GM23338 (cell line): ENCODE results near the gene HAT1. TPM values are rescaled to one million over a fixed set of nuclear protein-coding genes. Genes with fewer than 3 reads are reported as not detected.

Experiments used
- ATAC-seq: fragments of 200-7000 bp; cut with Tn5 transposase; 3 replicates; pipeline ENCODE4 v1.9.1; 2020
- DNase-seq: peaks from one replicate; pipeline ENCODE4 v3.0.0-alpha.2; 2015; ENCODE audit warnings: low spot score
- H2AFZ ChIP-seq: fragments of 200-600 bp; sonication (generic); 2 replicates; pipeline ENCODE4 v1.8.0; 2016; ENCODE audit warnings: antibody characterized with exemption, mild to moderate bottlenecking, moderate library complexity
- H3F3A ChIP-seq: fragments of 200-600 bp; sonication (generic); replicated peaks from 2 replicates; pipeline ENCODE4 v1.8.0; 2017; ENCODE audit warnings: antibody characterized with exemption, mixed run types, low read depth
- H3K27ac ChIP-seq: fragments of 200-600 bp; sonication (generic); 2 replicates; pipeline ENCODE4 v1.6.1; 2016; ENCODE audit warnings: low read depth
- H3K27me3 ChIP-seq: fragments of 200-600 bp; sonication (generic); 2 replicates; pipeline ENCODE4 v1.8.0; 2016; ENCODE audit warnings: mild to moderate bottlenecking, mixed run types, moderate library complexity; ENCODE audit not compliant: insufficient read depth
- H3K36me3 ChIP-seq: fragments of 200-600 bp; sonication (generic); 2 replicates; pipeline ENCODE4 v1.8.0; 2016; ENCODE audit warnings: mild to moderate bottlenecking; ENCODE audit not compliant: insufficient read depth
- H3K4me1 ChIP-seq: fragments of 200-600 bp; sonication (generic); 2 replicates; pipeline ENCODE4 v1.8.0; 2016; ENCODE audit warnings: mild to moderate bottlenecking, moderate library complexity; ENCODE audit not compliant: insufficient read depth
- H3K4me2 ChIP-seq: fragments of 200-600 bp; sonication (generic); 2 replicates; pipeline ENCODE4 v1.7.1; 2017; ENCODE audit warnings: mixed run types
- H3K4me3 ChIP-seq: fragments of 200-600 bp; sonication (generic); 2 replicates; pipeline ENCODE4 v1.6.1; 2016; ENCODE audit warnings: mixed run types
- H3K79me2 ChIP-seq: fragments of 200-600 bp; sonication (generic); replicated peaks from 2 replicates; pipeline ENCODE4 v1.8.0; 2017; ENCODE audit warnings: mild to moderate bottlenecking; ENCODE audit not compliant: insufficient read depth
- H3K9me2 ChIP-seq: fragments of 200-600 bp; sonication (generic); 2 replicates; pipeline ENCODE4 v1.8.0; 2017; ENCODE audit not compliant: insufficient read depth
- H4K20me1 ChIP-seq: fragments of 200-600 bp; sonication (generic); replicated peaks from 2 replicates; pipeline ENCODE4 v1.8.0; 2017; ENCODE audit warnings: mild to moderate bottlenecking; ENCODE audit not compliant: insufficient read depth
- H3K27ac Mint-ChIP-seq: 2 replicates; pipeline ENCODE4 v1.8.0; 2020; ENCODE audit warnings: inconsistent platforms, mild to moderate bottlenecking, moderate library complexity, mixed read lengths
- H3K27me3 Mint-ChIP-seq: 3 replicates; pipeline ENCODE4 v1.8.0; 2022; ENCODE audit warnings: low read depth, mild to moderate bottlenecking, moderate library complexity, mixed read lengths, inconsistent platforms; ENCODE audit not compliant: insufficient read depth, poor library complexity
- H3K36me3 Mint-ChIP-seq: 3 replicates; pipeline ENCODE4 v1.8.0; 2021; ENCODE audit warnings: low read depth, mild to moderate bottlenecking, inconsistent platforms, moderate library complexity, mixed read lengths
- H3K4me1 Mint-ChIP-seq: 3 replicates; pipeline ENCODE4 v1.8.0; 2020; ENCODE audit warnings: mild to moderate bottlenecking, inconsistent platforms, mixed read lengths
- H3K4me3 Mint-ChIP-seq: 3 replicates; pipeline ENCODE4 v1.8.0; 2021; ENCODE audit warnings: moderate library complexity, mild to moderate bottlenecking, inconsistent platforms, mixed read lengths
- H3K9me3 Mint-ChIP-seq: 3 replicates; pipeline ENCODE4 v1.8.0; 2020; ENCODE audit warnings: moderate library complexity, mild to moderate bottlenecking, inconsistent platforms, mixed read lengths
- CREB1 ChIP-seq: fragments of 250-450 bp; sonication (Bioruptor Pico); IDR thresholded peaks from 2 replicates; pipeline ENCODE4 v1.5.0; 2020; ENCODE audit warnings: low read depth, mild to moderate bottlenecking, moderate library complexity
- EZH2 ChIP-seq: fragments of 200-600 bp; sonication (generic); IDR thresholded peaks from one replicate; pipeline ENCODE4 v1.8.0; 2017; ENCODE audit warnings: antibody characterized with exemption, mild to moderate bottlenecking, low read depth; ENCODE audit not compliant: unreplicated experiment
- EZH2phosphoT487 ChIP-seq: fragments of 200-600 bp; sonication (generic); IDR thresholded peaks from one replicate; pipeline ENCODE4 v1.8.1; 2018; ENCODE audit warnings: antibody characterized with exemption; ENCODE audit not compliant: unreplicated experiment
- JUNB ChIP-seq: IDR thresholded peaks from one replicate; pipeline ENCODE4 v1.6.1; 2016; ENCODE audit warnings: antibody characterized with exemption; ENCODE audit not compliant: unreplicated experiment
- NANOG ChIP-seq: IDR thresholded peaks from 2 replicates; pipeline ENCODE4 v1.6.1; 2016; ENCODE audit warnings: antibody characterized with exemption, borderline replicate concordance
- STAT1 ChIP-seq: IDR thresholded peaks from one replicate; pipeline ENCODE4 v1.6.1; 2016; ENCODE audit warnings: antibody characterized with exemption; ENCODE audit not compliant: unreplicated experiment
- ZNF114 ChIP-seq: fragments of 250-450 bp; sonication (Bioruptor Pico); IDR thresholded peaks from 2 replicates; pipeline ENCODE4 v1.5.0; 2020; ENCODE audit warnings: mild to moderate bottlenecking, moderate library complexity
- ZNF331 ChIP-seq: fragments of 250-450 bp; sonication (Bioruptor Pico); IDR thresholded peaks from 2 replicates; pipeline ENCODE4 v1.5.0; 2020; ENCODE audit warnings: low read depth, mild to moderate bottlenecking, moderate library complexity
- polyA plus RNA-seq: library from polyadenylated mRNA; unstranded; fragments of >200 nt; fragmentation: Nextera tagmentation; extraction: Ambion mirVana; gene quantifications from 2 replicates; pipeline ENCODE4 v1.2.1, GENCODE V29; 2016
- total RNA-seq: library from RNA; depleted of rRNA; stranded (reverse); fragments of >200 nt; shearing (Covaris generic); gene quantifications from 2 replicates; pipeline ENCODE4 v1.2.3, GENCODE V29; 2014
- TF ChIP-seq, protein P1 (sequence below): fragments of 250-450 bp; sonication (Bioruptor Pico); IDR thresholded peaks from 2 replicates; pipeline ENCODE4 v1.5.0; 2020; ENCODE audit warnings: mild to moderate bottlenecking, moderate library complexity
- TF ChIP-seq, protein P2 (sequence below): IDR thresholded peaks from one replicate; pipeline ENCODE4 v1.6.1; 2018; ENCODE audit warnings: antibody characterized with exemption; ENCODE audit not compliant: unreplicated experiment
- TF ChIP-seq, protein P3 (sequence below), 2 experiments: fragments of 200-600 bp in 1 of 2; sonication (generic) in 1 of 2; conservative IDR thresholded peaks; 2 replicates each; pipeline versions ENCODE4 v1.5.1 to v1.6.1; 2016 to 2017; ENCODE audit warnings: antibody characterized with exemption in 2 of 2, low read depth in 2 of 2, mild to moderate bottlenecking in 2 of 2, moderate library complexity in 1 of 2
- TF ChIP-seq, protein P4 (sequence below): IDR thresholded peaks from 2 replicates; pipeline ENCODE4 v1.6.1; 2016; ENCODE audit warnings: antibody characterized with exemption

Gene HAT1
- total and polyA plus RNA-seq, 2 experiments from 2014 or later: 67.2 to 67.5 TPM

DNA sequence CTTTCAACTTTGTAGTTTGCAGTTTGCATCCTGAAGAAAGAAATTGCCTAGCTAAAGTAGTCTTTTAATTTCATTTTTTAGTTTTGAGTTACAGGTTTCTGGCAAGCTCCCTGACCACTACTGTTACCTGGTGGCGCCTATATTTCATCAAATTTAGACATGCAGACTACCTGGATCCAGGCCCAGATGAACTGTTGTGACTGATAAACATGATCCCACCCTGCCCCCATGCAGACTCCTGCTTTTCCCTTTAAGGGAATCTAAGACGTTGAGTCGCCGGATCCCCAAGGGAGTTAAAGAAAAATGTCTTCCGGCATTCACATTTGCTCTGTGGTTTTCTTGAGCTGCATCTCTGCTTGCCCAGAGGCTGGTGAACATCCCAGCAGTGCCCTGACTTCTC, 99.7 kb downstream of the HAT1 start (continued):
- TF ChIP-seq, protein P1, sequence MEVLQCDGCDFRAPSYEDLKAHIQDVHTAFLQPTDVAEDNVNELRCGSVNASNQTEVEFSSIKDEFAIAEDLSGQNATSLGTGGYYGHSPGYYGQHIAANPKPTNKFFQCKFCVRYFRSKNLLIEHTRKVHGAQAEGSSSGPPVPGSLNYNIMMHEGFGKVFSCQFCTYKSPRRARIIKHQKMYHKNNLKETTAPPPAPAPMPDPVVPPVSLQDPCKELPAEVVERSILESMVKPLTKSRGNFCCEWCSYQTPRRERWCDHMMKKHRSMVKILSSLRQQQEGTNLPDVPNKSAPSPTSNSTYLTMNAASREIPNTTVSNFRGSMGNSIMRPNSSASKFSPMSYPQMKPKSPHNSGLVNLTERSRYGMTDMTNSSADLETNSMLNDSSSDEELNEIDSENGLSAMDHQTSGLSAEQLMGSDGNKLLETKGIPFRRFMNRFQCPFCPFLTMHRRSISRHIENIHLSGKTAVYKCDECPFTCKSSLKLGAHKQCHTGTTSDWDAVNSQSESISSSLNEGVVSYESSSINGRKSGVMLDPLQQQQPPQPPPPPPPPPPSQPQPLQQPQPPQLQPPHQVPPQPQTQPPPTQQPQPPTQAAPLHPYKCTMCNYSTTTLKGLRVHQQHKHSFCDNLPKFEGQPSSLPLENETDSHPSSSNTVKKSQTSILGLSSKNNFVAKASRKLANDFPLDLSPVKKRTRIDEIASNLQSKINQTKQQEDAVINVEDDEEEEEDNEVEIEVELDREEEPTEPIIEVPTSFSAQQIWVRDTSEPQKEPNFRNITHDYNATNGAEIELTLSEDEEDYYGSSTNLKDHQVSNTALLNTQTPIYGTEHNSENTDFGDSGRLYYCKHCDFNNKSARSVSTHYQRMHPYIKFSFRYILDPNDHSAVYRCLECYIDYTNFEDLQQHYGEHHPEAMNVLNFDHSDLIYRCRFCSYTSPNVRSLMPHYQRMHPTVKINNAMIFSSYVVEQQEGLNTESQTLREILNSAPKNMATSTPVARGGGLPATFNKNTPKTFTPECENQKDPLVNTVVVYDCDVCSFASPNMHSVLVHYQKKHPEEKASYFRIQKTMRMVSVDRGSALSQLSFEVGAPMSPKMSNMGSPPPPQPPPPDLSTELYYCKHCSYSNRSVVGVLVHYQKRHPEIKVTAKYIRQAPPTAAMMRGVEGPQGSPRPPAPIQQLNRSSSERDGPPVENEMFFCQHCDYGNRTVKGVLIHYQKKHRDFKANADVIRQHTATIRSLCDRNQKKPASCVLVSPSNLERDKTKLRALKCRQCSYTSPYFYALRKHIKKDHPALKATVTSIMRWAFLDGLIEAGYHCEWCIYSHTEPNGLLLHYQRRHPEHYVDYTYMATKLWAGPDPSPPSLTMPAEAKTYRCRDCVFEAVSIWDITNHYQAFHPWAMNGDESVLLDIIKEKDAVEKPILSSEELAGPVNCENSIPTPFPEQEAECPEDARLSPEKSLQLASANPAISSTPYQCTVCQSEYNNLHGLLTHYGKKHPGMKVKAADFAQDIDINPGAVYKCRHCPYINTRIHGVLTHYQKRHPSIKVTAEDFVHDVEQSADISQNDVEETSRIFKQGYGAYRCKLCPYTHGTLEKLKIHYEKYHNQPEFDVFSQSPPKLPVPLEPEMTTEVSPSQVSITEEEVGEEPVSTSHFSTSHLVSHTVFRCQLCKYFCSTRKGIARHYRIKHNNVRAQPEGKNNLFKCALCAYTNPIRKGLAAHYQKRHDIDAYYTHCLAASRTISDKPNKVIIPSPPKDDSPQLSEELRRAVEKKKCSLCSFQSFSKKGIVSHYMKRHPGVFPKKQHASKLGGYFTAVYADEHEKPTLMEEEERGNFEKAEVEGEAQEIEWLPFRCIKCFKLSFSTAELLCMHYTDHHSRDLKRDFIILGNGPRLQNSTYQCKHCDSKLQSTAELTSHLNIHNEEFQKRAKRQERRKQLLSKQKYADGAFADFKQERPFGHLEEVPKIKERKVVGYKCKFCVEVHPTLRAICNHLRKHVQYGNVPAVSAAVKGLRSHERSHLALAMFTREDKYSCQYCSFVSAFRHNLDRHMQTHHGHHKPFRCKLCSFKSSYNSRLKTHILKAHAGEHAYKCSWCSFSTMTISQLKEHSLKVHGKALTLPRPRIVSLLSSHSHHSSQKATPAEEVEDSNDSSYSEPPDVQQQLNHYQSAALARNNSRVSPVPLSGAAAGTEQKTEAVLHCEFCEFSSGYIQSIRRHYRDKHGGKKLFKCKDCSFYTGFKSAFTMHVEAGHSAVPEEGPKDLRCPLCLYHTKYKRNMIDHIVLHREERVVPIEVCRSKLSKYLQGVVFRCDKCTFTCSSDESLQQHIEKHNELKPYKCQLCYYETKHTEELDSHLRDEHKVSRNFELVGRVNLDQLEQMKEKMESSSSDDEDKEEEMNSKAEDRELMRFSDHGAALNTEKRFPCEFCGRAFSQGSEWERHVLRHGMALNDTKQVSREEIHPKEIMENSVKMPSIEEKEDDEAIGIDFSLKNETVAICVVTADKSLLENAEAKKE (CRISPR knock-in tag): no peak

DNA sequence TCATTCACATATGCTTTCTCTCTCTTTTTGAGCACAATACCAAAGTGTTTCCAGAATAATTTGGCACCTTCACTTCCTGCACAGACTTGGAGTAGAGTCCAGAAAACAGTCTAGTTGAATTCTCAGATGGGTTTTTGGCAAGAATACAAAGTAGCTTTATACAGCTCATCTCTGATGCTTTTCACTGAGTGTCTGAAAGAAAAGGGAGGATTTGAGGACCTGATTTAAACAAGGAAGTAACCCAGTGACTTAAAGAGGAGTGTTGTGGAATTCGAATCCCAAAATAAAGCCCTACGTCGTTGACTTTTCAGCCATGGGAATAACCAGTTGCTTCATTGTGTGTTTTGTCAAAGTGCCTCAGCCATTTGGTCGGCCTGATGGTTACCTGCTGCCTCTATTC, 109.3 kb downstream of the HAT1 start:
- Histone ChIP-seq H3K36me3 (no peaks in the 10 kb centered on the region), H3K79me2 (no peaks in the 10 kb centered on the region; the same call in 1 of the 2 replicates), H3K4me1 (no peaks in the 10 kb centered on the region), H3K27me3 (no peaks in the 10 kb centered on the region), H4K20me1 (no peaks in the 10 kb centered on the region), H3K27ac (no peak overlapping the region), H3K4me2 (no peak overlapping the region), H3K4me3 (no peak overlapping the region), H3K9me2 (no peaks in the 10 kb centered on the region), H3F3A (no peaks in the 10 kb centered on the region), H2AFZ (no peak overlapping the region)
- H3K9me3 Mint-ChIP-seq: no peaks in the 10 kb centered on the region
- H3K36me3 Mint-ChIP-seq: no peaks in the 10 kb centered on the region; the same call in 2 of the 3 replicates
- peaks cover 8% of the 10 kb centered on the region for H3K4me1 Mint-ChIP-seq
- DNase-seq: no peak
- no peak for ATAC-seq
- no peak overlapping the region for H3K27ac Mint-ChIP-seq
- H3K27me3 Mint-ChIP-seq: peaks cover 4% of the 10 kb centered on the region
- H3K4me3 Mint-ChIP-seq: no peak overlapping the region
- TF ChIP-seq ZNF331 (CRISPR knock-in tag): no peak
- no peak for TF ChIP-seq STAT1
- no peak for TF ChIP-seq EZH2phosphoT487
- TF ChIP-seq, protein P2, sequence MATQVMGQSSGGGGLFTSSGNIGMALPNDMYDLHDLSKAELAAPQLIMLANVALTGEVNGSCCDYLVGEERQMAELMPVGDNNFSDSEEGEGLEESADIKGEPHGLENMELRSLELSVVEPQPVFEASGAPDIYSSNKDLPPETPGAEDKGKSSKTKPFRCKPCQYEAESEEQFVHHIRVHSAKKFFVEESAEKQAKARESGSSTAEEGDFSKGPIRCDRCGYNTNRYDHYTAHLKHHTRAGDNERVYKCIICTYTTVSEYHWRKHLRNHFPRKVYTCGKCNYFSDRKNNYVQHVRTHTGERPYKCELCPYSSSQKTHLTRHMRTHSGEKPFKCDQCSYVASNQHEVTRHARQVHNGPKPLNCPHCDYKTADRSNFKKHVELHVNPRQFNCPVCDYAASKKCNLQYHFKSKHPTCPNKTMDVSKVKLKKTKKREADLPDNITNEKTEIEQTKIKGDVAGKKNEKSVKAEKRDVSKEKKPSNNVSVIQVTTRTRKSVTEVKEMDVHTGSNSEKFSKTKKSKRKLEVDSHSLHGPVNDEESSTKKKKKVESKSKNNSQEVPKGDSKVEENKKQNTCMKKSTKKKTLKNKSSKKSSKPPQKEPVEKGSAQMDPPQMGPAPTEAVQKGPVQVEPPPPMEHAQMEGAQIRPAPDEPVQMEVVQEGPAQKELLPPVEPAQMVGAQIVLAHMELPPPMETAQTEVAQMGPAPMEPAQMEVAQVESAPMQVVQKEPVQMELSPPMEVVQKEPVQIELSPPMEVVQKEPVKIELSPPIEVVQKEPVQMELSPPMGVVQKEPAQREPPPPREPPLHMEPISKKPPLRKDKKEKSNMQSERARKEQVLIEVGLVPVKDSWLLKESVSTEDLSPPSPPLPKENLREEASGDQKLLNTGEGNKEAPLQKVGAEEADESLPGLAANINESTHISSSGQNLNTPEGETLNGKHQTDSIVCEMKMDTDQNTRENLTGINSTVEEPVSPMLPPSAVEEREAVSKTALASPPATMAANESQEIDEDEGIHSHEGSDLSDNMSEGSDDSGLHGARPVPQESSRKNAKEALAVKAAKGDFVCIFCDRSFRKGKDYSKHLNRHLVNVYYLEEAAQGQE: no peak
- TF ChIP-seq, protein P3, sequence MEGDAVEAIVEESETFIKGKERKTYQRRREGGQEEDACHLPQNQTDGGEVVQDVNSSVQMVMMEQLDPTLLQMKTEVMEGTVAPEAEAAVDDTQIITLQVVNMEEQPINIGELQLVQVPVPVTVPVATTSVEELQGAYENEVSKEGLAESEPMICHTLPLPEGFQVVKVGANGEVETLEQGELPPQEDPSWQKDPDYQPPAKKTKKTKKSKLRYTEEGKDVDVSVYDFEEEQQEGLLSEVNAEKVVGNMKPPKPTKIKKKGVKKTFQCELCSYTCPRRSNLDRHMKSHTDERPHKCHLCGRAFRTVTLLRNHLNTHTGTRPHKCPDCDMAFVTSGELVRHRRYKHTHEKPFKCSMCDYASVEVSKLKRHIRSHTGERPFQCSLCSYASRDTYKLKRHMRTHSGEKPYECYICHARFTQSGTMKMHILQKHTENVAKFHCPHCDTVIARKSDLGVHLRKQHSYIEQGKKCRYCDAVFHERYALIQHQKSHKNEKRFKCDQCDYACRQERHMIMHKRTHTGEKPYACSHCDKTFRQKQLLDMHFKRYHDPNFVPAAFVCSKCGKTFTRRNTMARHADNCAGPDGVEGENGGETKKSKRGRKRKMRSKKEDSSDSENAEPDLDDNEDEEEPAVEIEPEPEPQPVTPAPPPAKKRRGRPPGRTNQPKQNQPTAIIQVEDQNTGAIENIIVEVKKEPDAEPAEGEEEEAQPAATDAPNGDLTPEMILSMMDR (conservative IDR thresholded peaks at IDR 0.05; ENCODE audit: low read depth in 2 of 2): no peak
- TF ChIP-seq EZH2: no peak
- TF ChIP-seq ZNF114 (CRISPR knock-in tag): no peak
- no peak for TF ChIP-seq JUNB
- TF ChIP-seq, protein P4, sequence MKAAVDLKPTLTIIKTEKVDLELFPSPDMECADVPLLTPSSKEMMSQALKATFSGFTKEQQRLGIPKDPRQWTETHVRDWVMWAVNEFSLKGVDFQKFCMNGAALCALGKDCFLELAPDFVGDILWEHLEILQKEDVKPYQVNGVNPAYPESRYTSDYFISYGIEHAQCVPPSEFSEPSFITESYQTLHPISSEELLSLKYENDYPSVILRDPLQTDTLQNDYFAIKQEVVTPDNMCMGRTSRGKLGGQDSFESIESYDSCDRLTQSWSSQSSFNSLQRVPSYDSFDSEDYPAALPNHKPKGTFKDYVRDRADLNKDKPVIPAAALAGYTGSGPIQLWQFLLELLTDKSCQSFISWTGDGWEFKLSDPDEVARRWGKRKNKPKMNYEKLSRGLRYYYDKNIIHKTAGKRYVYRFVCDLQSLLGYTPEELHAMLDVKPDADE: no peak
- TF ChIP-seq NANOG: no peak
- TF ChIP-seq CREB1 (CRISPR knock-in tag): no peak
